Measurements from ENCODE around the gene GABARAPL1. TPM values are rescaled to one million over a fixed set of nuclear protein-coding genes. Genes with fewer than 3 reads are reported as not detected.

GABARAPL1 gene
- polyA plus RNA-seq, 2 of the 4 experiments (the other 2 are of a cell fraction): 35.9 to 46.2 TPM

GRCh38 chr12:10227648-10228047 lies 15.0 kb downstream of the GABARAPL1 start (continued):
- no peak for TF ChIP-seq E2F6 (IDR thresholded peaks at IDR 0.05; ENCODE audit: borderline replicate concordance, low read depth)
- TF ChIP-seq RAD21 (conservative IDR thresholded peaks at IDR 0.05 in 1 of 2, IDR thresholded peaks at IDR 0.05 in 1 of 2): no peak
- no peak for TF ChIP-seq MYC (IDR thresholded peaks at IDR 0.05; ENCODE audit: borderline replicate concordance, low read length)
- TF ChIP-seq MAZ (IDR thresholded peaks at IDR 0.05; ENCODE audit: borderline replicate concordance, low read depth, low read length): no peak

- DNase-seq (ENCODE audit: low read depth in 1 of 2, low spot score in 1 of 2) (no peak), ATAC-seq (no peak), FAIRE-seq (no peak)
- POLR2A ChIA-PET: no interaction called here
- no peaks in the 10 kb centered on the region for H3K4me1 ChIP-seq
- no peak overlapping the region for H3K27ac ChIP-seq
- CTCF ChIA-PET: interaction anchor here (0.9 to 2.4 kb wide), 5 partner anchors 8 to 1138 kb away, joined by 3 to 17 read pairs (median 3); no protein-coding TSS in a partner anchor
- peaks cover 20% of the 10 kb centered on the region for H3K9me3 ChIP-seq
- H3K4me3 ChIP-seq: no peak overlapping the region
- TF ChIP-seq ZFP36 (IDR thresholded peaks at IDR 0.05; ENCODE audit: borderline replicate concordance, partially characterized antibody) (peak; percentile 78), RFX5 (IDR thresholded peaks at IDR 0.05) (no peak), NFE2L2 (conservative IDR thresholded peaks at IDR 0.05; ENCODE audit: low read length) (no peak)
- no peak overlapping the region for H3K4me2 ChIP-seq
Observed at GRCh38 chr12:10234562-10234961, 21.9 kb downstream of the GABARAPL1 start.

- H3K27ac ChIP-seq: no peak overlapping the region
- H3K4me2 ChIP-seq: no peak overlapping the region
- H3K4me1 ChIP-seq: no peaks in the 10 kb centered on the region
- peak; percentile 77 for FAIRE-seq
- POLR2A ChIA-PET: no interaction called here
- CTCF ChIA-PET: interaction anchor here (0.6 to 2.8 kb wide), 40 partner anchors 9 to 1272 kb away, joined by 3 to 17 read pairs (median 4); partner anchors contain the start of gene EIF2S3B
- peak; percentile 77 to 88; a peak in 5 of 6 replicates for ATAC-seq
- H3K4me3 ChIP-seq: no peak overlapping the region
- H3K9me3 ChIP-seq: peaks cover 20% of the 10 kb centered on the region
- 24% methylated on average over 4 of the region's 4 CpGs for WGBS (ENCODE audit: missing lambda C conversion rate)
- DNase-seq (ENCODE audit: low read depth in 1 of 2, low spot score in 1 of 2): peak; percentile 38 to 56
- TF ChIP-seq CHD2 (IDR thresholded peaks at IDR 0.05; ENCODE audit: low read length, partially characterized antibody) (no peak), SMC3 (IDR thresholded peaks at IDR 0.05) (peak; percentile 89), CTCF (IDR thresholded peaks at IDR 0.05) (peak; percentile 90), RAD21 (conservative IDR thresholded peaks at IDR 0.05 in 1 of 2, IDR thresholded peaks at IDR 0.05 in 1 of 2) (peak; percentile 89 to 93)
Observed at GRCh38 chr12:10235761-10236631, 23.3 kb downstream of the GABARAPL1 start.

- Histone ChIP-seq H3K4me1 (no peaks in the 10 kb centered on the region), H3K4me2 (no peak overlapping the region), H3K4me3 (no peak overlapping the region), H3K9me3 (peaks cover 20% of the 10 kb centered on the region), H3K27ac (no peak overlapping the region)
- CTCF ChIA-PET: interaction anchor here (0.7 to 2.8 kb wide), 19 partner anchors 8 to 963 kb away, joined by 3 to 17 read pairs (median 5); no protein-coding TSS in a partner anchor
- no peak for FAIRE-seq
- no peak for DNase-seq (ENCODE audit: low read depth in 1 of 2, low spot score in 1 of 2)
- ATAC-seq: no peak
- no peak for TF ChIP-seq ZC3H11A (IDR thresholded peaks at IDR 0.05)
- no peak for TF ChIP-seq EHMT2 (IDR thresholded peaks at IDR 0.05; ENCODE audit: low read depth)
- TF ChIP-seq TP53 (CRISPR knock-in tag; IDR thresholded peaks at IDR 0.05): no peak
- TF ChIP-seq MYC (IDR thresholded peaks at IDR 0.05; ENCODE audit: borderline replicate concordance, low read length): no peak
- no peak for TF ChIP-seq USF2 (IDR thresholded peaks at IDR 0.05)
- TF ChIP-seq CBX2 (IDR thresholded peaks at IDR 0.05; ENCODE audit: borderline replicate concordance, low read depth): no peak
- no peak for TF ChIP-seq ZSCAN20 (CRISPR knock-in tag; IDR thresholded peaks at IDR 0.05)
- POLR2A ChIA-PET: no interaction called here
- WGBS (ENCODE audit: missing lambda C conversion rate): 47% methylated on average over 1 of the region's 1 CpG
Observed at GRCh38 chr12:10236720-10237119, 24.0 kb downstream of the GABARAPL1 start.
